ENCODE results near the gene NBAS. TPM values are rescaled to one million over a fixed set of nuclear protein-coding genes. Genes with fewer than 3 reads are reported as not detected.

NBAS gene
- total RNA-seq, 1 donor from 2014 or later = 52.9 TPM

DNA sequence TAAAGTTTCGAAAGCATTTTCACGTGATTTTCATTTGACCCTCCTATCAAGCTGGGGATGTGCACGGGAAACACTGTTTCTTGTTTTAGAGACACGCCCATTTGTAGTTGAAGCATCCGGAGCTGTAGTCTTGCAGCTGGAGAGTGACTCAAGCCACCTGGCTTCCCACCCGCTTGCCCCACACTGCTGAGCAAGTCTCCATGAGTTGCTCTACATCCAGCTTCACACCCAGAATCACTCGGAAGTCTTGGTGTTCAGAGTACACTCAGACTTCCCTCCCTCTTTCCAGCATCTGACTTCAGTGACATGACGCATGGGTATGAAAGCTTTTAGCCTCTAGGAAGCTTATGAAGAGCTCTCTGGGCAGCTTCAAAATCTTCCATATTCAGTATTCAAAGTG lies 262.4 kb downstream of the NBAS start:
- no peaks in the 10 kb centered on the region for H3K4me1 Mint-ChIP-seq
- H3K27me3 Mint-ChIP-seq (ENCODE audit: low read depth) = no peaks in the 10 kb centered on the region
- no peak overlapping the region for H3K4me3 Mint-ChIP-seq
- no peak overlapping the region for H3K27ac Mint-ChIP-seq
- TF ChIP-seq, protein P1, sequence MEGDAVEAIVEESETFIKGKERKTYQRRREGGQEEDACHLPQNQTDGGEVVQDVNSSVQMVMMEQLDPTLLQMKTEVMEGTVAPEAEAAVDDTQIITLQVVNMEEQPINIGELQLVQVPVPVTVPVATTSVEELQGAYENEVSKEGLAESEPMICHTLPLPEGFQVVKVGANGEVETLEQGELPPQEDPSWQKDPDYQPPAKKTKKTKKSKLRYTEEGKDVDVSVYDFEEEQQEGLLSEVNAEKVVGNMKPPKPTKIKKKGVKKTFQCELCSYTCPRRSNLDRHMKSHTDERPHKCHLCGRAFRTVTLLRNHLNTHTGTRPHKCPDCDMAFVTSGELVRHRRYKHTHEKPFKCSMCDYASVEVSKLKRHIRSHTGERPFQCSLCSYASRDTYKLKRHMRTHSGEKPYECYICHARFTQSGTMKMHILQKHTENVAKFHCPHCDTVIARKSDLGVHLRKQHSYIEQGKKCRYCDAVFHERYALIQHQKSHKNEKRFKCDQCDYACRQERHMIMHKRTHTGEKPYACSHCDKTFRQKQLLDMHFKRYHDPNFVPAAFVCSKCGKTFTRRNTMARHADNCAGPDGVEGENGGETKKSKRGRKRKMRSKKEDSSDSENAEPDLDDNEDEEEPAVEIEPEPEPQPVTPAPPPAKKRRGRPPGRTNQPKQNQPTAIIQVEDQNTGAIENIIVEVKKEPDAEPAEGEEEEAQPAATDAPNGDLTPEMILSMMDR (IDR thresholded peaks at IDR 0.05; ENCODE audit: unreplicated experiment) = no peak
- no peak for DNase-seq (ENCODE audit: low spot score in 2 of 2, unreplicated experiment in 2 of 2)
- H3K36me3 Mint-ChIP-seq = peaks cover 33% of the 10 kb centered on the region
- H3K9me3 Mint-ChIP-seq = no peaks in the 10 kb centered on the region

DNA sequence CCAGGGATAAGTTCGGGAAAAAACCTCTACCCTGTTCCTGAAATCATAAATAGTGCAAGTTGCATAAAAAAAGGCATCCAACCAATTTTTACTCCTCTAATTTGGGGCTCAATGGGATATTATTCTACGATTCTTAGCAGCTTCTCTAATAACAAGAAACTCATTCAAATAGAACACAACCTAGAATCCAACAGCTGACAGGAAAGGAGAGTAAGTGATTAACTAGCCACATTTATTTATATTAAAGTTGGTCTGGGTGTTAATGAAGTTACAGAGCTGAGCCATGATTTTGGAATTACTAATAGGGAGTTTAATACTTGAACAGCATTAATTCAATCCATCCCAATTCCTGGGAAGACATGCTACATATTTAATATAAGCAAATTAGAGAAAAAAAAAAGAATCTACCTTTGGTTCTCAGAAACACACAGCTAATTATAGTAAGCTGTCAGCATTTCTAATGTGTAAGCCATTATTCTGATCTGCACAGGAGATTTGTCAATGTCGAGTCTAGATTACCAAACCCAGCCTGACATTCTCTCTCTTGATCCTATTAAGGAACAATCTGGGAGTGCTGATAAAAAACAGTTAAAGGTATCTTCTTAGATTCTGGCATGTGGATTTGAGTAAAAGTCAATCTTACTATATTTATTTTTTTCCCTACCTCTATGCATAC lies 267.7 kb downstream of the NBAS start:
- no peaks in the 10 kb centered on the region for H3K4me1 Mint-ChIP-seq
- no peak for DNase-seq (ENCODE audit: low spot score in 2 of 2, unreplicated experiment in 2 of 2)
- no peaks in the 10 kb centered on the region for H3K27me3 Mint-ChIP-seq (ENCODE audit: low read depth)
- TF ChIP-seq, protein P1 (IDR thresholded peaks at IDR 0.05; ENCODE audit: unreplicated experiment) = no peak
- H3K9me3 Mint-ChIP-seq = no peaks in the 10 kb centered on the region
- H3K36me3 Mint-ChIP-seq = peaks cover 27% of the 10 kb centered on the region
- H3K27ac Mint-ChIP-seq = no peak overlapping the region
- H3K4me3 Mint-ChIP-seq = no peak overlapping the region

DNA sequence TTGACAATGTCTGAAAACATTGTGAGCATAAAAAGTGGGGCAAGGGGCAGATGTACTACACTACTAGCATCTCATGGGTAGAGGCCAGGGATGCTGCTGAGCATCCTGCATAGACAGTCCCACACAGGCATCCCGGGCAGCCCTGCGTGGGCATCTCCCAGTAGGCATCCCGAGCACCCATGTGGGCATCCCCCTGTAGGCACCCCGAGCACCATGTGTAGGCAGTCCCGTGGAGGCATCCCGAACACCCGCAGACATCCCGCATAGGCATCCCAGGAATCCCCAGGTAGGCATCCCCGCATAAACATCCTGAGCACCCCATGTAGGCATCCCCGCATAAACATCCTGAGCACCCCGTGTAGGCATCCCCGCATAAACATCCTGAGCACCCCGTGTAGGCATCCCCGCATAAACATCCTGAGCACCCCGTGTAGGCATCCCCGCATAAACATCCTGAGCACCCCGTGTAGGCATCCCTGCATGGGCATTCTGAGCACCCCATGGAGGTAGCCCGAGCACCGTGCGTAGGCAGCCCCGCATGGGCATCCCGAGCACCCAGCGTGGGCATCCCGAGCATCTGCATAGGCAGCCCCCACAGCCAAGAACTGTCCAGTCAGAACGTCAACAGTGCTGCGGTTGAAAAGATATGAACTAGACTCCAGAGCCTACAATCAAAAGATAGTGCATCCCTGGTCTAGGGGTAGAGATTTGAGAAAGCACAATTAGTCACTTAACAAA lies 273.5 kb downstream of the NBAS start:
- Mint-ChIP-seq H3K4me3 (no peak overlapping the region), H3K4me1 (no peaks in the 10 kb centered on the region), H3K36me3 (peaks cover 35% of the 10 kb centered on the region), H3K27ac (no peak overlapping the region), H3K27me3 (ENCODE audit: low read depth) (no peaks in the 10 kb centered on the region), H3K9me3 (no peaks in the 10 kb centered on the region)
- TF ChIP-seq, protein P1 (IDR thresholded peaks at IDR 0.05; ENCODE audit: unreplicated experiment) = no peak
- DNase-seq (ENCODE audit: low spot score in 2 of 2, unreplicated experiment in 2 of 2) = no peak

DNA sequence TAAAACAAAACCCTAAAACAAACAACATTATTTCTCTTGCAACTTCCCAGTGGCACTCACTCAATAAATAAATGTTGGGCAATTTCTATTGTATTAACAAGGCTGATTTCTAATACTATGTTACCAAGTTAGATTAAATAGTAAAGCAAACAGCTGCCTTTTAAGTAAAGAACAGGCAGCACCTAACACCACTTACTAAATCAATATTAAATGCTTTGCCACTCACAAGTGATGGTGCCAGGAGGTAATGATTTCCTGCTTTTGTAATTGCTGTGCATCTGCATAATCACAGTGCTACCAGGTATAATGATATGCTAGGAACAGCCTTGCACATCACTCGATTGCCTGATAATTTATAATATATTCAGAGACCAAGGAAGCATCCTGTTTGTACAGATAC lies 276.5 kb downstream of the NBAS start:
- H3K27ac Mint-ChIP-seq = no peak overlapping the region
- no peaks in the 10 kb centered on the region for H3K9me3 Mint-ChIP-seq
- peaks cover 10% of the 10 kb centered on the region for H3K4me1 Mint-ChIP-seq
- H3K27me3 Mint-ChIP-seq (ENCODE audit: low read depth) = no peaks in the 10 kb centered on the region
- TF ChIP-seq, protein P1 (IDR thresholded peaks at IDR 0.05; ENCODE audit: unreplicated experiment) = no peak
- peaks cover 26% of the 10 kb centered on the region for H3K36me3 Mint-ChIP-seq
- no peak overlapping the region for H3K4me3 Mint-ChIP-seq
- no peak for DNase-seq (ENCODE audit: low spot score in 2 of 2, unreplicated experiment in 2 of 2)

GRCh38 chr2:15281681-15282080 lies 279.5 kb downstream of the NBAS start:
- Mint-ChIP-seq H3K9me3 (no peaks in the 10 kb centered on the region), H3K27me3 (ENCODE audit: low read depth) (no peaks in the 10 kb centered on the region), H3K36me3 (peaks cover 22% of the 10 kb centered on the region), H3K4me1 (peaks cover 20% of the 10 kb centered on the region), H3K27ac (no peak overlapping the region), H3K4me3 (no peak overlapping the region)
- TF ChIP-seq, protein P1 (IDR thresholded peaks at IDR 0.05; ENCODE audit: unreplicated experiment) = no peak
- no peak for DNase-seq (ENCODE audit: low spot score in 2 of 2, unreplicated experiment in 2 of 2)

All from mesothelial cell of epicardium (in vitro differentiated cells).